Anterior cingulate cortex (tissue), 58 donors: ENCODE data around the gene UQCRC2.
A peak's percentile ranks its signal among the peaks of the same experiment; 100 is the strongest.
"Not testable (repeated sequence)": the region's sequence is repeated elsewhere in the genome, so short reads cannot be mapped to it uniquely, and the experiment has no call there.

ENCODE experiments used
- DNase-seq, 58 donors: peaks; one replicate each; lab custom pipeline; 2025; lab: John Stamatoyannopoulos, UW

Gene UQCRC2

GRCh38 chr16:22007509-22008214 lies 54.5 kb downstream of the UQCRC2 start, which contains the start of gene MOSMO:
TSS of gene MOSMO (plus strand) at chr16:22008111. CDS start at chr16:22008302, 191 bp downstream.
- peak in 56 of 58 donors; percentile 24 to 83 (median 66) for DNase-seq

GRCh38 chr16:22008215-22009059 lies 55.3 kb downstream of the UQCRC2 start:
- peak in 22 of 58 donors; percentile 25 to 58 (median 44) for DNase-seq

GRCh38 chr16:22010902-22011301 lies 57.7 kb downstream of the UQCRC2 start:
- no peak for DNase-seq

GRCh38 chr16:22012241-22012640 lies 59.1 kb downstream of the UQCRC2 start:
- DNase-seq = no peak

GRCh38 chr16:22013486-22013885 lies 60.3 kb downstream of the UQCRC2 start:
- no peak for DNase-seq

DNA sequence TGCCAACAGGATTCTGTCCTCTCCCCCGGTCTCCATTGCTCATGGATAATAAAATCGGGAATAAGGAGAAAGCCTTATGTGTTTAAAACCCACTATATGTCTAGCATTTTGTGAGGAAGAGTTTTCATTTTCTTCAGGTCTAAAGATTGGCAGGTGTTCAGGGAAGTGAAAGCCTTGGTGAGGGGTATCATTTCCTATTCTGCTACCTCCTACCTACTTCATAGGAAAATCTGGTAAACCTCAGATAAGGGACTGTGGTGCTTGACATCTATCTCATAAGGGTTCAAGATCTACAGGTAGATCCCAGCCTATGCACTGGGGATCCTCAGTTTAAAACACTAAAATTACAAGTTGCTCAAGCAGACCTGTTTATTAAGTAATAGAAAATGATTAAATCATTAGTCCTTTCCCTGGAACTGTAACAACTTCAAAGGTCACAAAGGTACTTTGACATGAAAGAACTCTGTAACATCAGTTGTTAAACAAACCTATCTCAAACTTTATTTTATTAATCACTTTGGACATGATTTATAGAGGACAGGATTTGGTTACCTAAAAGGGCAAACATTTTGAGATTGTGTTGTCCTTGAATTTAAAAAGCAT lies 61.2 kb downstream of the UQCRC2 start:
- DNase-seq = no peak

DNA sequence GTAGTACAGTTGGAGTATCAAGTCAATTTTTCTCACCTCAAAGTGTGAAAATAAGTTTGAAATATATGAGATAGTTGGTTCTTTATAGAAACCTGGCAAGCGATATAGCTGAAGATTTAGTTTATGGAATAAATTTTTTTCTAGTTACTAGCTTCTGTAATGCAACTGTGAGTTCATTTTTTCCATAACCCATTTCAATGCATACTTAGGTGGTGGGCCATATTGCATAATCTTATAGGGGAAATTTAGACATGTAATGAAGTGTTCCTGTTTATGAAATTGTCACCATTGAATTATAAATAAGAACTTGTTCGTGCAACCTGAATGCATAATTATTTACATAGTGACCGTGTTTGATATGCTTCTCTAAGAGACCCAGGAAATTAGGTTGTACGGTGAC lies 63.8 kb downstream of the UQCRC2 start:
- no peak for DNase-seq

- no peak for DNase-seq
These were observed 65.4 kb downstream of the UQCRC2 start for GRCh38 chr16:22018559-22018958.

- DNase-seq = no peak
These were observed 69.0 kb downstream of the UQCRC2 start for GRCh38 chr16:22022151-22022550.

DNA sequence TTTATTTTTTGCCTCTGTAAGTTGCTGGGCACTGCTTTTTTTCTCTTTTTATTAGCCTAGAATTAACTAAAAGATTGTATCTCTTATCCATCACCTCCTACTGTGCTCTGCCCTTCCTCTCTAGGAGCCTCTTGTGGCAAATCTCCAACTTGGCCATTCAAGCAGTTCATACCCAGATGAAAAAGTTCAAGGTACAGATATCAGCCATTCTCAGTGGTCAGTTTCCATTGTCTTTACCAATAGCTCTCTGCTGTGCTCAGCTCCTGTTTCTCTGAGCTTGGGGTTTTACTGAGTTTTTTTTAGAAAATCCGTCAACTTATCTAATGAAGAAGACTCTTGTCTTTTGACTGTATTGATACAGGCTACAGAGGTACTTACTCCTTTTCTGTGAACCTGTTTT lies 70.3 kb downstream of the UQCRC2 start:
- no peak for DNase-seq

DNA sequence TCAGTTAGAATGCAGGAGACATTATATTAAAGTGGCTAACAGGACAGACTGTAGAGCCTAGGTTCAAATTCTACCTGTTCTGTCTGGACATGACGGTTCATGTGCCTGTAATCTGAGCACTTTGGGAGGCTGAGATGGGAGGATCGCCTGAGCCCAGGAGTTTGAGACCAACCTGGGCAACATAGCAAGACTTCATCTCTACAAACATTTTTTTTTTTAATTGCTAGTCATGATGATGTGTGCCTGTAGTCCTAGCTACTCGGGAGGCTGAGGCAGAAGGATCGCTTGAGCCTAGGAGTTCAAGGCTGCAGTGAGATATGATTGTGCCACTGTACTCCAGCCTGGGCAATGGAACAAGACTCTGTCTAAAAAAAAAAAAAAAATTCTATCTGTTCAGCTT lies 71.6 kb downstream of the UQCRC2 start:
- DNase-seq = not testable (repeated sequence)

- peak in 1 of 58 donors; percentile 1 for DNase-seq
These were observed 74.5 kb downstream of the UQCRC2 start for GRCh38 chr16:22027633-22028032.

DNA sequence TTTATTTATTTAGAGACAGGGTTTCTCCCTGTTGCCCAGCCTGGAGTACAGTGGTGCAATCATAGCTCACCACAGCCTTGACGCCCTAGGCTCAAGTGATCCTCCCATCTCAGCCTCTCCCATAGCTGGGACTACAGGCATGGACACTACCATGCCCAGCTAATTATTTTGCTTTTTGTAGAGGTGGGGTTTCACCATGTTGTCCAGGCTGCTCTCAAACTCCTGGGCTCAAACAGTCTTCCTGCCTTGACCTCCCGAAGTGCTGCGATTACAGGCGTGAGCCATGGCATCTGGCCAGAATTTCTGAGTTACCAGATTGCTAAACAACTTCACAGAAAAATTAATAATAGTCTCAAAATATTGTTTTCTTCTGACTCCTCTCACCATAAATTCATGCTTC lies 76.5 kb downstream of the UQCRC2 start:
- no peak for DNase-seq

- DNase-seq = no peak
These were observed 77.1 kb downstream of the UQCRC2 start for GRCh38 chr16:22030087-22030812.

DNA sequence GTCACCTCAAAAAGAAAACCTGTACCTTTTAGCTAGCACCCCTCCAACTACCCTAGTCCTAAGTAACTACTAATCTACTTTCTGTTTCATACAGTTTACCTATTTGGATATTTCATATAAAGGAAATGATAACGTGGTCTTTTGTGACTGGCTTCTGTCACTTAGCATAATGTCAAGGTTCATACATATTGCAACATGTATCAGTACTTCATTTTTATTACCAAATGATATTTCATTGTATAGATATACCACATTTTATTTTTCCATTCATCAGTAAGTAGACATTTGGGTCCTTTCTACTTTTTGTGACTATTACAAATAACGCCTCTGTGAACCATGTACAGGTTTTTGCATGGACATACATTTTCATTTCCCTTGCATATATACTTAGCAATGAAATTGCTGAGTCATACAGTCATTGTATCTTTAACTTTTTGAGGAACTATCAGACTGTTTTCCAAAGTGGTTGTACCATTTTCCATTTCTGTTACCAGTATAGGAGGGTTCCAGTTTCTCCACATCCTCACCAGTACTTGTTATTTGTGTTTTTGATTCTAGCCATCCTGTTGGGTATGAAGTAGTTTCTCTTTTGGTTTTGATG lies 78.4 kb downstream of the UQCRC2 start:
- DNase-seq = no peak
